Cardiac muscle cell (in vitro differentiated cells and primary cell): Measurements from ENCODE around the gene KISS1R. TPM values are rescaled to one million over a fixed set of nuclear protein-coding genes. Genes with fewer than 3 reads are reported as not detected.

ENCODE experiments used
- DNase-seq, 2 donors: peaks; one replicate each; pipeline versions ENCODE4 v3.0.0 to v3.0.0-alpha.2; 2010 to 2017; ENCODE audit warnings: low read depth in 1 of 2, low spot score in 1 of 2
- H3K27ac ChIP-seq: fragments of 200-600 bp; sonication (generic); 2 replicates; pipeline ENCODE4 v1.5.1; 2016
- H3K27me3 ChIP-seq: fragments of 200-600 bp; sonication (generic); 2 replicates; pipeline ENCODE4 v1.6.0; 2016; ENCODE audit warnings: control low read depth
- H3K36me3 ChIP-seq: fragments of 200-600 bp; sonication (generic); 2 replicates; pipeline ENCODE4 v1.5.1; 2016; ENCODE audit warnings: control low read depth
- H3K4me1 ChIP-seq: fragments of 200-600 bp; sonication (generic); 2 replicates; pipeline ENCODE4 v1.8.1; 2017; ENCODE audit warnings: low read depth, mild to moderate bottlenecking, mixed run types
- H3K4me3 ChIP-seq: fragments of 200-600 bp; sonication (generic); 2 replicates; pipeline ENCODE4 v1.5.1; 2016; ENCODE audit warnings: mild to moderate bottlenecking
- H3K9me3 ChIP-seq: fragments of 200-600 bp; sonication (generic); 2 replicates; pipeline ENCODE4 v1.5.1; 2017; ENCODE audit warnings: low read depth, mild to moderate bottlenecking, control low read depth
- polyA plus RNA-seq: library from polyadenylated mRNA; unstranded; fragments of >200 nt; fragmentation: Nextera tagmentation; extraction: Ambion mirVana; gene quantifications from 2 replicates; pipeline ENCODE4 v1.2.1, GENCODE V29; 2016
- total RNA-seq: library from RNA; depleted of rRNA; stranded (reverse); fragments of >200 nt; gene quantifications from 2 replicates; pipeline ENCODE4 v1.2.3, GENCODE V29; 2016
- TF ChIP-seq, protein P1 (sequence below): IDR thresholded peaks from 2 replicates; pipeline ENCODE4 v1.5.1; 2012; ENCODE audit warnings: low read depth, mild to moderate bottlenecking, low read length

Gene KISS1R
- total and polyA plus RNA-seq, 2 experiments from 2014 or later, result 1.2 to 3.2 TPM

DNA sequence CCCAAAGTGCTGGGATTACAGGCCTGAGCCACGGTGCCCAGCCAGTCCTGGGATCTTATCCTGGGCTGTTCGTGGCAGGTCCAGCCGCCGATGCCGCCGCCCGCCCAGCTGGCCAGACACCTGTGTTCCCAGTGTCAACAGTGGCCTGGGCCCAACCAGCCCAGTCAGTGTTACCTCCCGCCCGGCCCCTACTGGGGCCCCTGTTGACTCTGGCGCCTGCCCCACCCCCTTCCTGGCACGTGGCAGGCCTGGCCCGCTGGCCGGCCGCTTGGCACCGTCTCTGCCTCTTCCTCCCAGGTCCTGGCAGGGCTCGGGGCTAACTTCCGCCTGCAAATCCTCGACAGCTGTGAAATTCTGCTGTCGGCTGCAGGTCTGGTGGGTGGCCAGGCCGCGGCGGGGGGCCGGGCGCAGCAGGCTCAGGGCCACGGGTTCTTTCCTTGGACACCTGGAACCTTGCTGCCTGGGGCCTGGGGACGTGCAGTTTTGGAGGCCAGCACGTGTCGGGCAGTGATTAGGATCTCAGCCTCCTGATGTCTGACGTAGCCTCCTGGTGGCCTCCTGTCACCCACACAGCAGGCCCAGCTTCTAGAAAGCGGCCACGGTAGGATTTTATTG is 17.8 kb downstream of the KISS1R start:
- no peaks in the 10 kb centered on the region for H3K9me3 ChIP-seq
- TF ChIP-seq, protein P1, sequence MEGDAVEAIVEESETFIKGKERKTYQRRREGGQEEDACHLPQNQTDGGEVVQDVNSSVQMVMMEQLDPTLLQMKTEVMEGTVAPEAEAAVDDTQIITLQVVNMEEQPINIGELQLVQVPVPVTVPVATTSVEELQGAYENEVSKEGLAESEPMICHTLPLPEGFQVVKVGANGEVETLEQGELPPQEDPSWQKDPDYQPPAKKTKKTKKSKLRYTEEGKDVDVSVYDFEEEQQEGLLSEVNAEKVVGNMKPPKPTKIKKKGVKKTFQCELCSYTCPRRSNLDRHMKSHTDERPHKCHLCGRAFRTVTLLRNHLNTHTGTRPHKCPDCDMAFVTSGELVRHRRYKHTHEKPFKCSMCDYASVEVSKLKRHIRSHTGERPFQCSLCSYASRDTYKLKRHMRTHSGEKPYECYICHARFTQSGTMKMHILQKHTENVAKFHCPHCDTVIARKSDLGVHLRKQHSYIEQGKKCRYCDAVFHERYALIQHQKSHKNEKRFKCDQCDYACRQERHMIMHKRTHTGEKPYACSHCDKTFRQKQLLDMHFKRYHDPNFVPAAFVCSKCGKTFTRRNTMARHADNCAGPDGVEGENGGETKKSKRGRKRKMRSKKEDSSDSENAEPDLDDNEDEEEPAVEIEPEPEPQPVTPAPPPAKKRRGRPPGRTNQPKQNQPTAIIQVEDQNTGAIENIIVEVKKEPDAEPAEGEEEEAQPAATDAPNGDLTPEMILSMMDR, result no peak
- H3K4me1 ChIP-seq, result peaks cover 8% of the 10 kb centered on the region
- peaks cover 14% of the 10 kb centered on the region for H3K36me3 ChIP-seq
- peak overlapping the region; percentile 84 for H3K27ac ChIP-seq
- no peaks in the 10 kb centered on the region for H3K27me3 ChIP-seq
- H3K4me3 ChIP-seq, result no peak overlapping the region
- DNase-seq, result peak in 1 of 2 donors; percentile 90

DNA sequence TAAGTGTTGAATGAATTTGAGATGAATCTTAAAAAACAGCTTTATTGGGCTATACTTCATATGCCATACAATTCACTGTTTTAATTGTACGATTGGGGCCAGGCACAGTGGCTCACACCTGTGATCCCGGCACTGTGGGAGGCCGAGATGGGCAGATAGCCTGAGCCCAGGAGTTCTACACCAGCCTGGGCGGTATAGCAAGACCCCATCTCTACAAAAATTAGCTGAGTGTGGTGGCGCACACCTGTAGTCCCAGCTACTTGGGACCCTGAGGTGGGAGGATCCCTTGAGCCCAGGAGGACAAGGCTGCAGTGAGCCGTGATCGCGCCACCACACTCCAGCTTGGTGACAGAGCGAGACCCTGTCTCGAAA is 19.0 kb downstream of the KISS1R start:
- H3K4me1 ChIP-seq, result peaks cover 8% of the 10 kb centered on the region
- peaks cover 8% of the 10 kb centered on the region for H3K36me3 ChIP-seq
- no peak overlapping the region for H3K27ac ChIP-seq
- TF ChIP-seq, protein P1, result no peak
- no peak for DNase-seq
- no peaks in the 10 kb centered on the region for H3K27me3 ChIP-seq
- H3K4me3 ChIP-seq, result no peak overlapping the region
- no peaks in the 10 kb centered on the region for H3K9me3 ChIP-seq

DNA sequence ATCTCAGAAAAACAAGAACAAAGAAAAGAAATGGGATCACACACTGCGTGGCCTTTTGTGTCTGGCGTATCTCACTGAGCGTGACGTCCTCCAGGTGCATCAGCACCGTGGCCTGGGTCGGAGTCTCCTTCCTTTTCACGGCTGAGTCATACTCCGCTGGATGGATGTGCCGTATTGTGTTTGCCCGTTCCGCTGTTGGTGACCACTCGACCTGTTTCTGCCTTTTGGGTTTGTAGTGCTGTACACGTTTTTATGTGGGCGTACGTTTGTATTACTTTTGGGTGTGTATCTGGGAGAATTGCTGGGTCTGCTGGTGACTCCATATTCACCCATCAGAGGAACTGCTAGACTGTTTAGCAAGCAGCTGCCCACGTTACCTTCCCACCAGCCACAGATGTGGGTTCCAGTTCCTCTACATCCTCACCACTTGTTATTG is 20.1 kb downstream of the KISS1R start:
- H3K4me3 ChIP-seq, result no peak overlapping the region
- peaks cover 8% of the 10 kb centered on the region for H3K4me1 ChIP-seq
- H3K9me3 ChIP-seq, result no peaks in the 10 kb centered on the region
- H3K27ac ChIP-seq, result no peak overlapping the region
- H3K36me3 ChIP-seq, result peaks cover 3% of the 10 kb centered on the region
- H3K27me3 ChIP-seq, result no peaks in the 10 kb centered on the region
- TF ChIP-seq, protein P1, result no peak
- no peak for DNase-seq

DNA sequence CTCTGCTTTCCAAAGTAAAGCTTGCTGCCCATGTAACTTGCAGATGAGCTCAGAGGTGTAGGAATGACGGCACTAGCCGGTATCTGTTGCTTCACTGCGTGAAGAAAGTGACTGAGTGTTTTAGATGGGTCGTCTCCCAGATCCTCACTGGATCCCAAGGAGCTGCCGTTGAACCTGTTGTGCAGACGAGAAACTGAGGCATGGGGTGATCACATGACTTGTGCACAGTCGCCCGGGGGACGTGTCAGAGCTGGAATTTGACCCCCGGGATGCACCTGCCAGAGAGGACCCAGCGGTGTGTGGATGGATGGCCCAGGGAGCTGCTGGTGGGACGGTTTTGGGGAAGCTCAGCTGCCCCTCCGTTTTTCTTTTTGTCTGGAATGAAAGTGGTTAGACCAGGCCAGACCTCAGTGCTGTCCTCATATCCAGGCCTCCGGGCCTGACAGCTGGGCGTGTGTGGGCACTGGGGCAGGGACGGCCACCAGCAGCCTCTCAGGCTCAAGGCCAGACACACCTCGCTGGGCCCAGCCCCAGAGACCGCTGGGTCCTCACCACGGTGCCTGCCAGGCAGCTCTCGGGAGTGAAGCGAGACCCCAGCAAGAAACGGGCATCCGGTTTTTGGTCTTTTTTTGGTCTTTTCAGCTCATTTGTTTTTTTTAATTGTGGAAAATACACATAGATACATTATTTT is 21.2 kb downstream of the KISS1R start:
- H3K36me3 ChIP-seq, result peaks cover 3% of the 10 kb centered on the region
- no peaks in the 10 kb centered on the region for H3K9me3 ChIP-seq
- TF ChIP-seq, protein P1, result no peak
- no peaks in the 10 kb centered on the region for H3K27me3 ChIP-seq
- H3K4me3 ChIP-seq, result no peak overlapping the region
- no peak for DNase-seq
- H3K27ac ChIP-seq, result peak overlapping the region; percentile 34
- H3K4me1 ChIP-seq, result no peaks in the 10 kb centered on the region

DNA sequence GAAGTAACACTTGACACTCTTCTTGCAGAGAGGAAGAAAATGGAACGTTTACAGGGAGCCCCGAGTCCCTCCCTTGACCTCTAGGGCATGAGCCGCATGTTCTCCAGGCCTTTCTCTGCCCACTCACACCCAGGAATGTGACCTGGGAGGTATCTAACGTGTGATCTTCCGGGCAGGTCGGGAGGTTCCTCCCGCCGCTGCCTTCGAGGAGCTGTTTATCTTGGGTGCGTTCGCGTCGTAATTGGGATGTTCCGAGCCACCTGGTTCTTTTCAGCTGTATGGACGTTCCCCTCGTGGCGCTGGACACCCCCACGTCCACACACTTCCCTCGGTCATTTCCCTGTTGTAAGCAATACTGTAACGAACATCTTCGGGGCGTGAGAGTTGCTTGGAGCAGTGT is 22.3 kb downstream of the KISS1R start:
- no peak overlapping the region for H3K27ac ChIP-seq
- TF ChIP-seq, protein P1, result no peak
- H3K27me3 ChIP-seq, result no peaks in the 10 kb centered on the region
- no peak overlapping the region for H3K4me3 ChIP-seq
- no peaks in the 10 kb centered on the region for H3K4me1 ChIP-seq
- H3K9me3 ChIP-seq, result no peaks in the 10 kb centered on the region
- no peak for DNase-seq
- peaks cover 7% of the 10 kb centered on the region for H3K36me3 ChIP-seq
